Body of pancreas (tissue), 4 donors: ENCODE data around the gene SLC6A7. TPM values are rescaled to one million over a fixed set of nuclear protein-coding genes. Genes with fewer than 3 reads are reported as not detected.

Source experiments
- ATAC-seq: fragments of 150-250 bp; one replicate; pipeline ENCODE4 v1.9.1; 2016
- DNase-seq, 4 donors: peaks; one replicate each; pipeline ENCODE4 v3.0.0-alpha.2; 2019
- H3K27ac ChIP-seq, 4 donors: fragments of 200-600 bp; sonication (generic); 1 replicate in 3 of 4; 2 replicates in 1 of 4; pipeline versions ENCODE4 v1.5.1 to v1.6.1; 2016 to 2019; ENCODE audit warnings: mild to moderate bottlenecking in 1 of 4, mixed read lengths in 1 of 4, moderate library complexity in 1 of 4
- H3K27me3 ChIP-seq, 2 donors: fragments of 200-600 bp; sonication (generic); one replicate each; pipeline ENCODE4 v1.6.0; 2016; ENCODE audit warnings: mild to moderate bottlenecking in 1 of 2
- H3K36me3 ChIP-seq, 2 donors: fragments of 200-600 bp; sonication (generic); replicated peaks in 1 of 2; 2 replicates each; pipeline ENCODE4 v1.5.1; 2016; ENCODE audit warnings: low read depth in 2 of 2; ENCODE audit not compliant: insufficient read depth in 1 of 2
- H3K4me1 ChIP-seq: fragments of 200-600 bp; sonication (generic); one replicate; pipeline ENCODE4 v1.6.0; 2016
- H3K4me3 ChIP-seq, 2 donors: fragments of 200-600 bp; sonication (generic); 1 replicate in 1 of 2; 2 replicates in 1 of 2; pipeline ENCODE4 v1.5.1; 2016 to 2019
- H3K9me3 ChIP-seq, 3 donors: fragments of 200-600 bp; sonication (generic); 1 replicate in 2 of 3; 2 replicates in 1 of 3; pipeline ENCODE4 v1.5.1; 2016
- POLR2A ChIP-seq, 3 donors: fragments of 450-650 bp; IDR thresholded peaks; one replicate each; pipeline ENCODE4 v1.6.1; 2016; ENCODE audit warnings: antibody characterized with exemption in 3 of 3, mild to moderate bottlenecking in 2 of 3
- WGBS, 2 donors: methylation state at CpG; one replicate each; pipeline ENCODE4 v1.1.5; 2017; 5-methylcytosine and 5-hydroxymethylcytosine counted together
- intact Hi-C: fragments of 100-400 bp; cut with DNase I; formaldehyde crosslinking; loops from one replicate; pipeline ENCODE4 v1.15.1; 2023
- total RNA-seq, 2 donors: library from RNA; depleted of rRNA; stranded (reverse); fragments of >200 nt; gene quantifications; one replicate each; pipeline ENCODE4 v1.1.0, GENCODE V29; 2016
- TF ChIP-seq, protein P1 (sequence below), 7 experiments: fragments of 450-650 bp in 4 of 7; fragments of 200-600 bp in 3 of 7; sonication (generic) in 3 of 7; IDR thresholded peaks; one replicate each; pipeline ENCODE4 v1.5.1; 2016 to 2019; ENCODE audit warnings: antibody characterized with exemption in 7 of 7

SLC6A7 gene
- total RNA-seq, 2 donors from 2014 or later = not detected

GRCh38 chr5:150142959-150143349, 46.9 kb upstream of the SLC6A7 start:
- WGBS, 2 donors = 78 to 83% methylated on average over 4 of the region's 4 CpGs
- DNase-seq (peak in 1 of 4 donors; percentile 54), ATAC-seq (peak; percentile 28)
- H3K4me3 ChIP-seq = no peak overlapping the region
- H3K4me1 ChIP-seq = peaks cover 13% of the 10 kb centered on the region
- H3K36me3 ChIP-seq = no peaks in the 10 kb centered on the region
- no peak for TF ChIP-seq POLR2A (IDR thresholded peaks at IDR 0.05)
- TF ChIP-seq, protein P1, sequence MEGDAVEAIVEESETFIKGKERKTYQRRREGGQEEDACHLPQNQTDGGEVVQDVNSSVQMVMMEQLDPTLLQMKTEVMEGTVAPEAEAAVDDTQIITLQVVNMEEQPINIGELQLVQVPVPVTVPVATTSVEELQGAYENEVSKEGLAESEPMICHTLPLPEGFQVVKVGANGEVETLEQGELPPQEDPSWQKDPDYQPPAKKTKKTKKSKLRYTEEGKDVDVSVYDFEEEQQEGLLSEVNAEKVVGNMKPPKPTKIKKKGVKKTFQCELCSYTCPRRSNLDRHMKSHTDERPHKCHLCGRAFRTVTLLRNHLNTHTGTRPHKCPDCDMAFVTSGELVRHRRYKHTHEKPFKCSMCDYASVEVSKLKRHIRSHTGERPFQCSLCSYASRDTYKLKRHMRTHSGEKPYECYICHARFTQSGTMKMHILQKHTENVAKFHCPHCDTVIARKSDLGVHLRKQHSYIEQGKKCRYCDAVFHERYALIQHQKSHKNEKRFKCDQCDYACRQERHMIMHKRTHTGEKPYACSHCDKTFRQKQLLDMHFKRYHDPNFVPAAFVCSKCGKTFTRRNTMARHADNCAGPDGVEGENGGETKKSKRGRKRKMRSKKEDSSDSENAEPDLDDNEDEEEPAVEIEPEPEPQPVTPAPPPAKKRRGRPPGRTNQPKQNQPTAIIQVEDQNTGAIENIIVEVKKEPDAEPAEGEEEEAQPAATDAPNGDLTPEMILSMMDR (IDR thresholded peaks at IDR 0.05) = no peak
- H3K27ac ChIP-seq = peak overlapping the region in 2 of 4 donors; percentile 33 to 45
- no peaks in the 10 kb centered on the region for H3K27me3 ChIP-seq
- no peaks in the 10 kb centered on the region for H3K9me3 ChIP-seq
- intact Hi-C loops = no loop called here

DNA sequence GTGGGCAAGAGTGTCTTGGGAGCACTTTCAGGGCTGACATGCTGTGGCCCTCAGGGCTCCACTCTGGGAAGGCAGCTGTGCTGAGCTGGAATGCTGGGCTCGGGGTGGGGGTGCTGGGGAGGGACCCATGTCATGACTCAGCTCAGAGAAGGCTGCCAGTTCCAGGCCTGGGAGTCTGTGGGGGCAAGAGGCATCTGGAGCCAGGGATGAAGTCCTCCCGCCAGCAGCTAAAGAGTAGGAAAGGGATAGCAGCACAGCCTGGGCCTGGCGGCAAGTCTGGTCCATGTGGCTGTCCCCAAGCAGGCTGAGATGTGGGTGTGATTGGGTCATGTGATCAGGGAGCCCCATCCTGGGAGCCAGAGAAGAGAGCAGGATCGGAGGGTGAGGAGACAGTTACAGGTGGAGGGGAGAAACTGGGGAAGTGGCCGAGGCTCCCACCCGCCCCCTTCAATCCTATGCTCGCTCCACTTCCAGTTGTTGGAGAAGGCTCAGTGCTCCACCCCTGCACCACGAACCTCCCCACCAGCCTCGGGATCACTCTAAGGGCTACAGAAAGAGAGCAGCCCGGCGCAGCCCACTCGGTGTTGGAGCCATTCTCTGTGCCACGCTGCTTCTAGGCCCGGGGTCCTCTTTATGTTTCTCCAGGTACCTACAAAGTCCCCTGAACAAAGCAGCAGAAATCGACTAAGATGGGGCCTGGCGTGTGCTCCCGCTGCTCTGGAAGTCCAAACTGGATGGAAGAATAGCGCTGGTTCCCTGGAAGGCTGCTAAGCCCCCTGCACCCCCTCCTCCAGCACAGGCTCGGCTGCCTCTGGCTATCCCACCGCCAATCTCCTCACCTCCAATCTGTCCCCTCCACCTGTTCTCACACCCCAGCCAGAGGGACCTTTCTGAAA, 46.3 kb upstream of the SLC6A7 start:
- H3K4me3 ChIP-seq = no peak overlapping the region
- peak; percentile 36 for ATAC-seq
- TF ChIP-seq, protein P1 (IDR thresholded peaks at IDR 0.05) = no peak
- no peak for TF ChIP-seq POLR2A (IDR thresholded peaks at IDR 0.05)
- peak overlapping the region in 3 of 4 donors; percentile 32 to 45 (median 33) for H3K27ac ChIP-seq
- DNase-seq = peak; percentile 31 to 57 (median 44)
- peaks cover 7% of the 10 kb centered on the region for H3K4me1 ChIP-seq
- intact Hi-C loops = no loop called here
- H3K27me3 ChIP-seq = no peaks in the 10 kb centered on the region
- H3K9me3 ChIP-seq = no peaks in the 10 kb centered on the region
- WGBS, 2 donors = 74 to 76% methylated on average over 19 to 20 of the region's 20 CpGs
- no peaks in the 10 kb centered on the region for H3K36me3 ChIP-seq

DNA sequence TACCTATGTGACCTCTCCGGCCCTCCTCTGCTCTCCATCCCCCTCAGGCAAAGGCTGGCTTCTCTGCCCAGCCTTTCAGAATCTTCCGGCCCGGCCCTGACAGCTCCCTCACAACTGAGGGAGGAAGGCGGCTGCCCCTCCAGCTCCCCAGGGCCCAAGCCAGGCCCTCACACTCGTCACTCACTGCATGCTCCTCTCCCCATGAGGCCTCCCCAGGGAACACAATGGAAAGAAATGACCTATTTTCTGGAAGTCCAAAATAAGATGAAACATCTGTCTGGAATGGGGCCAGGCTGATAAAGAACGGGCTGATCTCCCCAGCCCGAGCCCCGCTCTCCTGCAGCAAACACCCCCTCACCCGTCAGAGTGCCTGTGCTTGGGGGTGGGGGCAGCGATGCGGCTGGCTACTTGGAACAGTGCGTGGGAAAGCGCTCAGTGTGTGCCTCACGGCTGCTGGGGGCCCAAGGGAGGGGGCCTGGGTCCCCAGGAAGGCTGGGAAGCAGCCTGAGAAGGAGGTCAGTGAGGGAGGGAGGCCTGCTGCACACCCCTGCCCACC, 45.5 kb upstream of the SLC6A7 start:
- ATAC-seq = peak; percentile 36
- peak in 3 of 4 donors; percentile 31 to 60 (median 44) for DNase-seq
- H3K4me3 ChIP-seq = no peak overlapping the region
- WGBS, 2 donors = 64 to 73% methylated on average over 14 of the region's 14 CpGs
- no peaks in the 10 kb centered on the region for H3K9me3 ChIP-seq
- H3K36me3 ChIP-seq = no peaks in the 10 kb centered on the region
- no peaks in the 10 kb centered on the region for H3K27me3 ChIP-seq
- intact Hi-C loops = no loop called here
- no peaks in the 10 kb centered on the region for H3K4me1 ChIP-seq
- TF ChIP-seq, protein P1 (IDR thresholded peaks at IDR 0.05) = no peak
- TF ChIP-seq POLR2A (IDR thresholded peaks at IDR 0.05) = no peak
- peak overlapping the region in 2 of 4 donors; percentile 33 to 45 for H3K27ac ChIP-seq

GRCh38 chr5:150144879-150145278, 45.0 kb upstream of the SLC6A7 start:
- no peak for ATAC-seq
- 37 to 49% methylated on average over 4 of the region's 4 CpGs for WGBS, 2 donors

More at GRCh38 chr5:150144879-150145278, 45.0 kb upstream of the SLC6A7 start:
- Histone ChIP-seq H3K4me1 (no peaks in the 10 kb centered on the region), H3K27me3 (no peaks in the 10 kb centered on the region), H3K36me3 (no peaks in the 10 kb centered on the region), H3K4me3 (no peak overlapping the region), H3K9me3 (no peaks in the 10 kb centered on the region), H3K27ac (no peak overlapping the region)
- intact Hi-C loops = no loop called here
- DNase-seq = no peak
- TF ChIP-seq POLR2A (IDR thresholded peaks at IDR 0.05) = no peak
- TF ChIP-seq, protein P1 (IDR thresholded peaks at IDR 0.05) = no peak
